MM.1S (cell line): ENCODE results near the gene ITGA2B.

ENCODE experiments used
- DNase-seq: peaks from one replicate; pipeline ENCODE4 v3.0.0-alpha.2; 2015
- H2AFZ ChIP-seq: fragments of 300-600 bp; sonication (generic); 2 replicates; pipeline ENCODE4 v1.6.0; 2016; ENCODE audit warnings: antibody characterized with exemption, low read length
- H3F3A ChIP-seq: fragments of 300-600 bp; sonication (generic); 2 replicates; pipeline ENCODE4 v1.6.1; 2016; ENCODE audit warnings: mild to moderate bottlenecking, antibody characterized with exemption, low read length, moderate library complexity, mixed read lengths; ENCODE audit not compliant: insufficient read depth
- H3K27ac ChIP-seq: fragments of 300-600 bp; sonication (generic); 2 replicates; pipeline ENCODE4 v1.5.1; 2016; ENCODE audit warnings: mild to moderate bottlenecking, low read length
- H3K27me3 ChIP-seq: fragments of 300-600 bp; sonication (generic); replicated peaks from 2 replicates; pipeline ENCODE4 v1.6.0; 2016; ENCODE audit warnings: low read length; ENCODE audit not compliant: insufficient read depth
- H3K36me3 ChIP-seq: fragments of 300-600 bp; sonication (generic); replicated peaks from 2 replicates; pipeline ENCODE4 v1.6.1; 2016; ENCODE audit warnings: mild to moderate bottlenecking, low read length, mixed read lengths; ENCODE audit not compliant: insufficient read depth
- H3K4me1 ChIP-seq: fragments of 300-600 bp; sonication (generic); 2 replicates; pipeline ENCODE4 v1.6.1; 2016; ENCODE audit warnings: low read length, mixed read lengths
- H3K4me2 ChIP-seq: fragments of 300-600 bp; sonication (generic); 2 replicates; pipeline ENCODE4 v1.6.0; 2016; ENCODE audit warnings: low read depth, low read length
- H3K4me3 ChIP-seq: fragments of 300-600 bp; sonication (generic); 2 replicates; pipeline ENCODE4 v1.5.1; 2016; ENCODE audit warnings: low read length, mixed read lengths
- H3K79me2 ChIP-seq: fragments of 300-600 bp; sonication (generic); 2 replicates; pipeline ENCODE4 v1.6.1; 2016; ENCODE audit warnings: mixed run types, low read length, mixed read lengths
- H3K9ac ChIP-seq: fragments of 300-600 bp; sonication (generic); 2 replicates; pipeline ENCODE4 v1.6.1; 2016; ENCODE audit warnings: low read length, mixed read lengths
- H3K9me2 ChIP-seq: fragments of 300-600 bp; sonication (generic); replicated peaks from 2 replicates; pipeline ENCODE4 v1.6.1; 2016; ENCODE audit warnings: mild to moderate bottlenecking, low read length, mixed read lengths; ENCODE audit not compliant: insufficient read depth
- H3K9me3 ChIP-seq: fragments of 300-600 bp; sonication (generic); replicated peaks from 2 replicates; pipeline ENCODE4 v1.6.1; 2016; ENCODE audit warnings: mild to moderate bottlenecking, low read length, mixed read lengths; ENCODE audit not compliant: insufficient read depth
- H4K20me1 ChIP-seq: fragments of 300-600 bp; sonication (generic); 2 replicates; pipeline ENCODE4 v1.6.1; 2016; ENCODE audit warnings: mild to moderate bottlenecking, low read length, moderate library complexity, mixed read lengths; ENCODE audit not compliant: insufficient read depth
- EZH2 ChIP-seq: fragments of 300-600 bp; sonication (generic); optimal IDR thresholded peaks from 2 replicates; pipeline ENCODE3; 2017; ENCODE audit warnings: low read depth, mild to moderate bottlenecking, antibody characterized with exemption, low read length, mixed read lengths
- EZH2phosphoT487 ChIP-seq: fragments of 300-600 bp; sonication (generic); IDR thresholded peaks from 2 replicates; pipeline ENCODE4 v1.6.1; 2018; ENCODE audit warnings: antibody characterized with exemption, low read length
- TF ChIP-seq, protein P1 (sequence below): fragments of 300-600 bp; sonication (generic); IDR thresholded peaks from 2 replicates; pipeline ENCODE4 v1.5.1; 2016; ENCODE audit warnings: antibody characterized with exemption, low read length, mixed read lengths

Gene ITGA2B

DNA sequence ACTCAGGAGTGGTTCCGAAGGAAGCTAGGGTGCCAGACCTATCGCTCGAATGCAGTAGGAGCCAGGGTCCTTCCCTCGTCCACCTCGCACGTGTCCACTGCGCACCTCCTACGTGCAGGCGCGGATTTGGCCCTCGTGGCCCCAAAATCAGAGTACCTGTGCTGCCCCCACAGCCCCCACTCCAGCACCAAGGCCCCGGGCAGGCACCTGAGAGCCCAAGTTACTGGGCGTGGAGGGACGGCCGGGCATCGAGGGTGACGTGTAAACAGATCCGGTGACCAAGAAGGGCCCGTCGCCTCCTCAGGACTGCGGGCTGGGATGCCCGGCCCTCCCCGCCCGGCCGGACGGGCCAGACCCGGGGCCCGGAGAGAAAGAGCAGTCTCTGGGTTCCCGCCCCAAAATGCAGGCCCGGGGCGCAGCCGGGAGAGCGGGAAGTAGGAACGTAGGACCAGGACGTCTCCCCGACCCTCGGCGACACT is 65.3 kb downstream of the ITGA2B start:
- no peaks in the 10 kb centered on the region for H4K20me1 ChIP-seq
- H3K4me3 ChIP-seq = peak overlapping the region; percentile 100
- H3K9me2 ChIP-seq = no peaks in the 10 kb centered on the region
- H2AFZ ChIP-seq = peak overlapping the region; percentile 58
- H3K27me3 ChIP-seq = no peaks in the 10 kb centered on the region
- H3K9ac ChIP-seq = peak overlapping the region; percentile 91
- H3K4me1 ChIP-seq = peaks cover 3% of the 10 kb centered on the region; the same call in 1 of the 2 replicates
- no peaks in the 10 kb centered on the region; the same call in 1 of the 2 replicates for H3K36me3 ChIP-seq
- TF ChIP-seq, protein P1, sequence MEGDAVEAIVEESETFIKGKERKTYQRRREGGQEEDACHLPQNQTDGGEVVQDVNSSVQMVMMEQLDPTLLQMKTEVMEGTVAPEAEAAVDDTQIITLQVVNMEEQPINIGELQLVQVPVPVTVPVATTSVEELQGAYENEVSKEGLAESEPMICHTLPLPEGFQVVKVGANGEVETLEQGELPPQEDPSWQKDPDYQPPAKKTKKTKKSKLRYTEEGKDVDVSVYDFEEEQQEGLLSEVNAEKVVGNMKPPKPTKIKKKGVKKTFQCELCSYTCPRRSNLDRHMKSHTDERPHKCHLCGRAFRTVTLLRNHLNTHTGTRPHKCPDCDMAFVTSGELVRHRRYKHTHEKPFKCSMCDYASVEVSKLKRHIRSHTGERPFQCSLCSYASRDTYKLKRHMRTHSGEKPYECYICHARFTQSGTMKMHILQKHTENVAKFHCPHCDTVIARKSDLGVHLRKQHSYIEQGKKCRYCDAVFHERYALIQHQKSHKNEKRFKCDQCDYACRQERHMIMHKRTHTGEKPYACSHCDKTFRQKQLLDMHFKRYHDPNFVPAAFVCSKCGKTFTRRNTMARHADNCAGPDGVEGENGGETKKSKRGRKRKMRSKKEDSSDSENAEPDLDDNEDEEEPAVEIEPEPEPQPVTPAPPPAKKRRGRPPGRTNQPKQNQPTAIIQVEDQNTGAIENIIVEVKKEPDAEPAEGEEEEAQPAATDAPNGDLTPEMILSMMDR = no peak
- no peak for TF ChIP-seq EZH2phosphoT487
- TF ChIP-seq EZH2 = no peak
- H3K9me3 ChIP-seq = no peaks in the 10 kb centered on the region
- H3K27ac ChIP-seq = peak overlapping the region; percentile 31; the same call in 1 of the 2 replicates
- no peak for DNase-seq
- H3K4me2 ChIP-seq = peak overlapping the region; percentile 99
- H3K79me2 ChIP-seq = peaks cover 22% of the 10 kb centered on the region
- peaks cover 26% of the 10 kb centered on the region for H3F3A ChIP-seq

DNA sequence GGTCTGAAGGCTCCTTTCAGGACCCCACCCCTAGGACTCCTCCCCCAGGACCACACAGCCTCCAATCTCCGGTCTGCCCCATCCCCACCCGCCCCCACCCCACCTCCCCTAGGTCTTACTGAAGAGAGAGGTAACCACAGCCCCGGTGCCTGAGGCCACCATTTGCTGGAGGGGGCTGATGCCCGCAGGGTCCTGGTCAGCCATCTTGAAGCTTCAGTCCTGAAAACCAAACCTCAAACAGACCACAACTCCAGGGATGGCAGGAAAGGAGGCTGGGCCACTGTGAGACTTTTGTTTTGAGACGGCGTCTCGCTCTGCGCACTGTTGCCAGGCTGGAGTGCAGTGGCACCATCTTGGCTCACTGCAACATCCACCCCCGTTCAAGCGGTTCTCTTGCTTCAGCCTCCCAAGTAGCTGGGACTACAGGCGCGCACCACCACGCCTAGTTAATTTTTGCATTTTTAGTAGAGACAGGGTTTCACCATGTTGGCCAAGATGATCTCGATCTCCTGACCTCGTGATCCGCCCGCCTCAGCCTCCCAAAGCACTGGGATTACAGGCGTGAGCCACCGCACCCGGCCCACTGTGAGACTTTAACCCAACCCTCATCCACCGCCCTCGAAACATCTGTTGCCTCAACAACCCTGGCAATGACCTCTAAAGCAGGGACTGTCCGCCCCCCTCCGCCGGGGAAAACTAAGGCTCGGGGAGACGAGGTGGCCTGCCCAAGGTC is 65.9 kb downstream of the ITGA2B start:
- Histone ChIP-seq H3K27me3 (no peaks in the 10 kb centered on the region), H2AFZ (no peak overlapping the region), H4K20me1 (no peaks in the 10 kb centered on the region), H3F3A (peaks cover 23% of the 10 kb centered on the region), H3K36me3 (no peaks in the 10 kb centered on the region; the same call in 1 of the 2 replicates), H3K9me2 (no peaks in the 10 kb centered on the region), H3K9ac (peak overlapping the region; percentile 91), H3K9me3 (no peaks in the 10 kb centered on the region), H3K79me2 (peaks cover 22% of the 10 kb centered on the region), H3K4me3 (peak overlapping the region; percentile 100), H3K4me2 (peak overlapping the region; percentile 99), H3K4me1 (peaks cover 3% of the 10 kb centered on the region; the same call in 1 of the 2 replicates), H3K27ac (no peak overlapping the region)
- DNase-seq = no peak
- TF ChIP-seq EZH2phosphoT487 = no peak
- TF ChIP-seq EZH2 = no peak
- TF ChIP-seq, protein P1 = no peak

DNA sequence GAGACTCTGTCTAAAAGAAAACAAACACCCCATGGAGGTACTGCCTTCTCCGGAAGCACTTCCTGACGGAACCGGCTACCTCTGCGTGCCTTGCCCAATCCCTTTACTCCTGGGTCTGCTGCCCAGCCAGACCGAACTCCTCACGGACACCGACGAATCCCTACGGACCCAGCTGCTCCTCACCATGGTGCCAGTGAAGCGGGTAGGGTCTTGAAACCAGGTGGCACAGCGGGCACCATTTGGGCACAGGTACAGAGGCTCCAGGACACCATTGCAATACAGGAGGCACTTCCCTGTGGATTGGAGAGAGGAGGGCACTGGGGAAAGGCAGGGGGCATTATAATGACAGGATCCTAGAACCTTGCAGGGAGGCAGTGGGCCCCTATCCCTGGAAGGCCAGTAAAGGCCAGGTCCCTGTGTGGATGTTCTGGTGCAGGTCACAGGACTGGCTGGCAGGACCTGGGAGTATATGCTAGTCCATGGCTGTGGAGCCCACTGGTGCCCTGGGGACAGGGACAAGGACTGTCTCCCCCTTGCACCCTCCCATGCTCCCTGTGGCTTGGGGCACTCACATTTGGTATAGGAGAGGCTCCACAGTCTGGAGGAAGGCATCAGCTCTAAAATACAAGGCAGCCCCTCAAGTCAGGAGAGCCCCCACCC is 67.1 kb downstream of the ITGA2B start:
- Histone ChIP-seq H3K36me3 (no peaks in the 10 kb centered on the region; the same call in 1 of the 2 replicates), H3K9me2 (no peaks in the 10 kb centered on the region), H3K4me1 (peaks cover 3% of the 10 kb centered on the region; the same call in 1 of the 2 replicates), H2AFZ (no peak overlapping the region), H3K4me3 (no peak overlapping the region), H3K27me3 (no peaks in the 10 kb centered on the region), H4K20me1 (no peaks in the 10 kb centered on the region), H3K9me3 (no peaks in the 10 kb centered on the region), H3K27ac (no peak overlapping the region), H3K9ac (no peak overlapping the region), H3K79me2 (peaks cover 22% of the 10 kb centered on the region), H3K4me2 (no peak overlapping the region), H3F3A (peaks cover 23% of the 10 kb centered on the region)
- DNase-seq = no peak
- TF ChIP-seq EZH2phosphoT487 (no peak), EZH2 (no peak)
- TF ChIP-seq, protein P1 = no peak
